ENCODE data around the gene KRTAP2-4. TPM values are rescaled to one million over a fixed set of nuclear protein-coding genes. Genes with fewer than 3 reads are reported as not detected.
"Not testable (repeated sequence)": the region's sequence is repeated elsewhere in the genome, so short reads cannot be mapped to it uniquely, and the experiment has no call there.

The KRTAP2-4 gene
- total and polyA plus RNA-seq, 4 donors = not detected

DNA sequence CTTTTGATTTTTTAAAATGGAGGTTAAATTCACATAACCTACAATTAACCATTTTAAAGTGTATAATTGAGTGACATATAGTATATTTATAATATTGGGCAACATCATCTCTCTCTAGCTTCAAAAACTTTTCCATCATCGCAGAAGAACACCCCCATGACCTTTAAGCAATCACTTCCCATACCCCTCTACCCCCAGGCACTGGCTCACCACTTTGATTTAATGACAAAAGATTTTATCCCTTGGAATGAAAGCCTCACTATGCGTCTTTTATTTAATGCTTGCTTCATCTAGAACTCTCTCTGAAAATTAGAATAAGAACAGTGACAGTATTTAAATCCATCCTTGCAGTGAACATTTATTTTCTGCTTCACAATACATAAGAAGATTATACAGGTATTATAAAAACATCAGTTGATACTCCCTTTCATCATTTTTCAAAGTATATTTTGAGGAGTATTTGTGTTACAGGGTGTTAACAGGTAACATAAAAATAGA lies 27.8 kb downstream of the KRTAP2-4 start:
- Histone ChIP-seq H3K4me3 (ENCODE audit: low read depth in 1 of 3, low read length in 3 of 3) (no peak overlapping the region), H3K9ac (ENCODE audit: low read depth in 1 of 2, low read length in 2 of 2) (no peak overlapping the region), H3K27me3 (ENCODE audit: control insufficient read depth in 4 of 4, insufficient read depth in 4 of 4, low read length in 3 of 4) (no peaks in the 10 kb centered on the region), H3K36me3 (ENCODE audit: control insufficient read depth in 4 of 4, insufficient read depth in 3 of 4, low read depth in 1 of 4, low read length in 3 of 4) (no peaks in the 10 kb centered on the region), H3K4me1 (ENCODE audit: control insufficient read depth in 4 of 4, insufficient read depth in 4 of 4, low read length in 3 of 4) (no peaks in the 10 kb centered on the region), H3K27ac (ENCODE audit: low read depth in 1 of 2, low read length in 2 of 2) (no peak overlapping the region), H3K9me3 (ENCODE audit: control insufficient read depth in 4 of 4, low read length in 3 of 4) (no peaks in the 10 kb centered on the region)
- no peak for DNase-seq (ENCODE audit: low spot score)
- 77% methylated on average over 2 of the region's 2 CpGs for WGBS
- TF ChIP-seq SP1 (IDR thresholded peaks at IDR 0.05) (no peak), HNF4G (IDR thresholded peaks at IDR 0.05) (no peak), EGR1 (IDR thresholded peaks at IDR 0.05; ENCODE audit: low read depth in 2 of 2) (no peak), JUND (IDR thresholded peaks at IDR 0.05) (no peak), FOXA1 (IDR thresholded peaks at IDR 0.05) (no peak), GABPA (IDR thresholded peaks at IDR 0.05 in 1 of 2, conservative IDR thresholded peaks at IDR 0.05 in 1 of 2) (no peak), FOXA2 (IDR thresholded peaks at IDR 0.05) (no peak), TAF1 (conservative IDR thresholded peaks at IDR 0.05) (no peak), RXRA (IDR thresholded peaks at IDR 0.05) (no peak), RAD21 (IDR thresholded peaks at IDR 0.05) (no peak), YY1 (IDR thresholded peaks at IDR 0.05) (no peak), NR2F2 (IDR thresholded peaks at IDR 0.05) (no peak), HNF4A (conservative IDR thresholded peaks at IDR 0.05) (no peak)
- TF ChIP-seq, protein P1, sequence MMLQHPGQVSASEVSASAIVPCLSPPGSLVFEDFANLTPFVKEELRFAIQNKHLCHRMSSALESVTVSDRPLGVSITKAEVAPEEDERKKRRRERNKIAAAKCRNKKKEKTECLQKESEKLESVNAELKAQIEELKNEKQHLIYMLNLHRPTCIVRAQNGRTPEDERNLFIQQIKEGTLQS (IDR thresholded peaks at IDR 0.05) = no peak
- TF ChIP-seq, protein P2, sequence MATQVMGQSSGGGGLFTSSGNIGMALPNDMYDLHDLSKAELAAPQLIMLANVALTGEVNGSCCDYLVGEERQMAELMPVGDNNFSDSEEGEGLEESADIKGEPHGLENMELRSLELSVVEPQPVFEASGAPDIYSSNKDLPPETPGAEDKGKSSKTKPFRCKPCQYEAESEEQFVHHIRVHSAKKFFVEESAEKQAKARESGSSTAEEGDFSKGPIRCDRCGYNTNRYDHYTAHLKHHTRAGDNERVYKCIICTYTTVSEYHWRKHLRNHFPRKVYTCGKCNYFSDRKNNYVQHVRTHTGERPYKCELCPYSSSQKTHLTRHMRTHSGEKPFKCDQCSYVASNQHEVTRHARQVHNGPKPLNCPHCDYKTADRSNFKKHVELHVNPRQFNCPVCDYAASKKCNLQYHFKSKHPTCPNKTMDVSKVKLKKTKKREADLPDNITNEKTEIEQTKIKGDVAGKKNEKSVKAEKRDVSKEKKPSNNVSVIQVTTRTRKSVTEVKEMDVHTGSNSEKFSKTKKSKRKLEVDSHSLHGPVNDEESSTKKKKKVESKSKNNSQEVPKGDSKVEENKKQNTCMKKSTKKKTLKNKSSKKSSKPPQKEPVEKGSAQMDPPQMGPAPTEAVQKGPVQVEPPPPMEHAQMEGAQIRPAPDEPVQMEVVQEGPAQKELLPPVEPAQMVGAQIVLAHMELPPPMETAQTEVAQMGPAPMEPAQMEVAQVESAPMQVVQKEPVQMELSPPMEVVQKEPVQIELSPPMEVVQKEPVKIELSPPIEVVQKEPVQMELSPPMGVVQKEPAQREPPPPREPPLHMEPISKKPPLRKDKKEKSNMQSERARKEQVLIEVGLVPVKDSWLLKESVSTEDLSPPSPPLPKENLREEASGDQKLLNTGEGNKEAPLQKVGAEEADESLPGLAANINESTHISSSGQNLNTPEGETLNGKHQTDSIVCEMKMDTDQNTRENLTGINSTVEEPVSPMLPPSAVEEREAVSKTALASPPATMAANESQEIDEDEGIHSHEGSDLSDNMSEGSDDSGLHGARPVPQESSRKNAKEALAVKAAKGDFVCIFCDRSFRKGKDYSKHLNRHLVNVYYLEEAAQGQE (IDR thresholded peaks at IDR 0.05) = no peak
- TF ChIP-seq, protein P3, sequence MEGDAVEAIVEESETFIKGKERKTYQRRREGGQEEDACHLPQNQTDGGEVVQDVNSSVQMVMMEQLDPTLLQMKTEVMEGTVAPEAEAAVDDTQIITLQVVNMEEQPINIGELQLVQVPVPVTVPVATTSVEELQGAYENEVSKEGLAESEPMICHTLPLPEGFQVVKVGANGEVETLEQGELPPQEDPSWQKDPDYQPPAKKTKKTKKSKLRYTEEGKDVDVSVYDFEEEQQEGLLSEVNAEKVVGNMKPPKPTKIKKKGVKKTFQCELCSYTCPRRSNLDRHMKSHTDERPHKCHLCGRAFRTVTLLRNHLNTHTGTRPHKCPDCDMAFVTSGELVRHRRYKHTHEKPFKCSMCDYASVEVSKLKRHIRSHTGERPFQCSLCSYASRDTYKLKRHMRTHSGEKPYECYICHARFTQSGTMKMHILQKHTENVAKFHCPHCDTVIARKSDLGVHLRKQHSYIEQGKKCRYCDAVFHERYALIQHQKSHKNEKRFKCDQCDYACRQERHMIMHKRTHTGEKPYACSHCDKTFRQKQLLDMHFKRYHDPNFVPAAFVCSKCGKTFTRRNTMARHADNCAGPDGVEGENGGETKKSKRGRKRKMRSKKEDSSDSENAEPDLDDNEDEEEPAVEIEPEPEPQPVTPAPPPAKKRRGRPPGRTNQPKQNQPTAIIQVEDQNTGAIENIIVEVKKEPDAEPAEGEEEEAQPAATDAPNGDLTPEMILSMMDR (IDR thresholded peaks at IDR 0.05; ENCODE audit: low read depth, low read length, missing input control) = no peak
- TF ChIP-seq, protein P4, sequence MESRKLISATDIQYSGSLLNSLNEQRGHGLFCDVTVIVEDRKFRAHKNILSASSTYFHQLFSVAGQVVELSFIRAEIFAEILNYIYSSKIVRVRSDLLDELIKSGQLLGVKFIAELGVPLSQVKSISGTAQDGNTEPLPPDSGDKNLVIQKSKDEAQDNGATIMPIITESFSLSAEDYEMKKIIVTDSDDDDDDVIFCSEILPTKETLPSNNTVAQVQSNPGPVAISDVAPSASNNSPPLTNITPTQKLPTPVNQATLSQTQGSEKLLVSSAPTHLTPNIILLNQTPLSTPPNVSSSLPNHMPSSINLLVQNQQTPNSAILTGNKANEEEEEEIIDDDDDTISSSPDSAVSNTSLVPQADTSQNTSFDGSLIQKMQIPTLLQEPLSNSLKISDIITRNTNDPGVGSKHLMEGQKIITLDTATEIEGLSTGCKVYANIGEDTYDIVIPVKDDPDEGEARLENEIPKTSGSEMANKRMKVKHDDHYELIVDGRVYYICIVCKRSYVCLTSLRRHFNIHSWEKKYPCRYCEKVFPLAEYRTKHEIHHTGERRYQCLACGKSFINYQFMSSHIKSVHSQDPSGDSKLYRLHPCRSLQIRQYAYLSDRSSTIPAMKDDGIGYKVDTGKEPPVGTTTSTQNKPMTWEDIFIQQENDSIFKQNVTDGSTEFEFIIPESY (IDR thresholded peaks at IDR 0.05) = no peak
- TF ChIP-seq, protein P5, sequence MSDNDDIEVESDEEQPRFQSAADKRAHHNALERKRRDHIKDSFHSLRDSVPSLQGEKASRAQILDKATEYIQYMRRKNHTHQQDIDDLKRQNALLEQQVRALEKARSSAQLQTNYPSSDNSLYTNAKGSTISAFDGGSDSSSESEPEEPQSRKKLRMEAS (IDR thresholded peaks at IDR 0.05) = no peak

DNA sequence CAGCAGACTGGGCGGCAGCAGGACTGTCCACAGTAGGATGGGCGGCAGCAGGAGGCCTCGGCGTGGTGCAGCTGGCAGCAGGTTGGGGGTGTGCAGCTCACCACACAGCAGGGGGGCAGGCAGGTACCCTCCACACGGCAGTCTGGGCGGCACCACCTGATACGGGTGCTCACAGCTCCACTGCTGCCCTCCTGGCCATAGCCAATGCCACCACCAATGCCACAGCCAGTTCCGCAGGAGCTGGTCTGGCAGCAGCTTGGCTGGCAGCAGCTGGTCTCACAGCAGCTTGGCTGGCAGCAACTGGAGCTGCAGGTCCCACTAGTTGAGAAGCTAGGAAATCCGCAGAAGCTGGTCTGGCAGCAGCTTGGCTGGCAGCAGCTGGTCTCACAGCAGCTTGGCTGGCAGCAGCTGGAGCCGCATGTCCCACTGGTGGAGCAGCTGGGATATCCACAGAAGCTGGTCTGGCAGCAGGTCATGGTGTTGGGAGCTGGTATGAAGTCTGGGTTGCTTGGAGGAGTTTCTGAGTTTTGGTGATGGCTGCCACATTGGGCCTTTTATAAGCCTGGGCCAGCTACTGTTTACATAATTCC lies 31.2 kb downstream of the KRTAP2-4 start, which contains the start of gene KRTAP1-3:
Gene KRTAP1-3 (minus strand): TSS at position 529 of the 590 bp plus-strand sequence. CDS start 53 bp downstream, at position 476.
- DNase-seq (ENCODE audit: low spot score); H3K36me3 ChIP-seq (ENCODE audit: control insufficient read depth in 4 of 4, insufficient read depth in 3 of 4, low read depth in 1 of 4, low read length in 3 of 4); H3K27me3 ChIP-seq (ENCODE audit: control insufficient read depth in 4 of 4, insufficient read depth in 4 of 4, low read length in 3 of 4); H3K4me3 ChIP-seq (ENCODE audit: low read depth in 1 of 3, low read length in 3 of 3); H3K9me3 ChIP-seq (ENCODE audit: control insufficient read depth in 4 of 4, low read length in 3 of 4); H3K4me1 ChIP-seq (ENCODE audit: control insufficient read depth in 4 of 4, insufficient read depth in 4 of 4, low read length in 3 of 4); H3K9ac ChIP-seq (ENCODE audit: low read depth in 1 of 2, low read length in 2 of 2); H3K27ac ChIP-seq (ENCODE audit: low read depth in 1 of 2, low read length in 2 of 2): not testable (repeated sequence)
- 92% methylated on average over 10 of the region's 10 CpGs for WGBS
